Measurements from ENCODE around the gene LIX1. TPM values are rescaled to one million over a fixed set of nuclear protein-coding genes. Genes with fewer than 3 reads are reported as not detected.

The LIX1 gene
- total and polyA plus RNA-seq, 3 experiments from 2014 or later, result not detected

DNA sequence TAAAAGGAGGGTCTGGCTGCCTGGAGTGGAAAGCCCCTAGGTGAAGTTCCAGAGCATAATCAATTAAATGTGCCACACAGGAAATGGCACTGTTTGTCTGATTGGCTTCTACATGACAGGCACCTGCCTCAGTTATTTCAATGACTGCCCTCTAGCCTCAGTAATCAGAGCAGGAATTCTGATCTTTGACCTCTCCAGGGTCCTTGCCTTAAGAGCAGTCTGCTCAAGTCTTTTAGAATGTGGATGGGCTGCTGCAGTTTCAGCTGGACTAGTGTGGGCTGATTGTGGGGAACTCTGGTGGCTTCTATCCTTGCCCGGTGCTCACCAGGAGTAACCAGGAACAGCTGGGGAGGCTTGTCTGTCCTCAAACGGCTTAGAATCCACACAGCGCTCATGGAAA is 98.9 kb downstream of the LIX1 start:
- no peak for DNase-seq

DNA sequence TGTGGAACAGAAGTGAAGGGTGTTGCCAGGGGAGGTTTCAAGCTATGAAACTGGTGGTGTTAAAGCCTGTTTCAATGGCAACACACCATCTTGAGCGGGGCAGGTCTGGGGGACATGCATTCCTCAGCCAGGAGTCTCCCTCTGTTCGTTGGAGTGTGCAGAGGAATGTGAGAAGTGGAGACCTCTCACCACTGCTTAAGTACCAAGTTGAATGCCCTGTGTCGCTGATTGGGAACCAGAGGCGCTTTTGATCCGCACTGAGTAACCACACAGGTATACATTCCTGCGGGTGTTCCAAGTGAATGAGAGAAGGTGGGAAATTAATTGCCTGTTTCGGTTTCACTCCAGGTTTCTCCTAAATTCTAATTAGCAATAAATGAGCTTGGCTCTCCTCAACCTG is 99.4 kb downstream of the LIX1 start:
- Histone ChIP-seq H3K27me3 (ENCODE audit: insufficient read depth, low read length, poor library complexity, severe bottlenecking) (no peaks in the 10 kb centered on the region), H3K4me3 (ENCODE audit: low read length) (no peak overlapping the region), H3K27ac (ENCODE audit: low read depth, low read length) (no peak overlapping the region), H3K9me3 (ENCODE audit: low read length) (no peaks in the 10 kb centered on the region), H3K36me3 (ENCODE audit: insufficient read depth, low read length) (no peaks in the 10 kb centered on the region), H3K4me1 (ENCODE audit: insufficient read depth, low read length) (no peaks in the 10 kb centered on the region)
- H3K27ac Mint-ChIP-seq, result no peak overlapping the region
- CTCF ChIA-PET, result no interaction called here
- POLR2A ChIA-PET, result no interaction called here
- peaks cover 0 to 3% (median 0%) of the 10 kb centered on the region in 3 donors for H3K36me3 Mint-ChIP-seq
- no peaks in the 10 kb centered on the region for H3K9me3 Mint-ChIP-seq
- no peaks in the 10 kb centered on the region for H3K4me1 Mint-ChIP-seq
- no peak for DNase-seq
- no peak overlapping the region for H3K4me3 Mint-ChIP-seq
- peaks cover 0 to 10% of the 10 kb centered on the region in 2 donors for H3K27me3 Mint-ChIP-seq

More for the DNA sequence above, 98.9 kb downstream of the LIX1 start:
- H3K27me3 Mint-ChIP-seq, result peaks cover 0 to 13% of the 10 kb centered on the region in 2 donors
- H3K27ac Mint-ChIP-seq, result no peak overlapping the region
- Histone ChIP-seq H3K9me3 (ENCODE audit: low read length) (no peaks in the 10 kb centered on the region), H3K27ac (ENCODE audit: low read depth, low read length) (no peak overlapping the region), H3K36me3 (ENCODE audit: insufficient read depth, low read length) (no peaks in the 10 kb centered on the region), H3K27me3 (ENCODE audit: insufficient read depth, low read length, poor library complexity, severe bottlenecking) (no peaks in the 10 kb centered on the region), H3K4me3 (ENCODE audit: low read length) (no peak overlapping the region), H3K4me1 (ENCODE audit: insufficient read depth, low read length) (no peaks in the 10 kb centered on the region)
- no peaks in the 10 kb centered on the region for H3K9me3 Mint-ChIP-seq
- no peak overlapping the region for H3K4me3 Mint-ChIP-seq
- H3K36me3 Mint-ChIP-seq, result peaks cover 0 to 3% (median 0%) of the 10 kb centered on the region in 3 donors
- CTCF ChIA-PET, result no interaction called here
- H3K4me1 Mint-ChIP-seq, result no peaks in the 10 kb centered on the region
- POLR2A ChIA-PET, result no interaction called here

Other genes starting within 250 kb of the LIX1 start
- 10 to 100 TPM; 37.6 to 40.5 TPM for gene LNPEP, start 206.5 kb downstream of the LIX1 start, total RNA-seq
- 40.1 TPM for gene LNPEP, start 206.5 kb downstream of the LIX1 start, polyA plus RNA-seq
- gene RIOK2, start 40.6 kb upstream of the LIX1 start, total RNA-seq, result 10 to 100 TPM; 43.9 to 45.9 TPM
- 27.5 TPM for gene RIOK2, start 40.6 kb upstream of the LIX1 start, polyA plus RNA-seq

All from CD8-positive, alpha-beta memory T cell (primary cell).